SW480 (cell line): Measurements from ENCODE around the gene WNT7A.

Experiments
- DNase-seq: peaks from one replicate; pipeline ENCODE4 v3.0.0-alpha.2; 2016; ENCODE audit warnings: low spot score

Gene WNT7A

DNA sequence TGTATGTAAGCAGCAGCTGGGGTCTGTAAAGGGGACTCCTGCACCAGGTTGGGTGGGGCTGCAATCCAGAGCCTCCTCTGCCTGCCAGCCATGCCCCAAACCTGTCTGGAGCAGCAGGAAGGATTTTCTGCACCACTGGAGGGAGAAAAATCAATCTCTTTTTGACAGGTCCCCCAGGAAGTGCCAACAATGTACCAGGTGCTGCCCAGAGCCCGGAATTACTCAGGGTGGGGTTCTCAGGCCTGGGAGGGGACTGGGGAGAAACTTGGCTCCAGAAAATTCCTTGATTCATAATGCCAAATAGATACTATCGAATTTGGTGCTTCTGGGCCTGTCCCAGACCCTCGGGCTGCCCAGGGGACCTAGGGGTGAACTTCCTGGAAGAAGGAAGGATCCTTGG, 52.6 kb downstream of the WNT7A start:
- no peak for DNase-seq

GRCh38 chr3:13826672-13827071, 53.2 kb downstream of the WNT7A start:
- no peak for DNase-seq

GRCh38 chr3:13825821-13826220, 54.0 kb downstream of the WNT7A start:
- DNase-seq: no peak

DNA sequence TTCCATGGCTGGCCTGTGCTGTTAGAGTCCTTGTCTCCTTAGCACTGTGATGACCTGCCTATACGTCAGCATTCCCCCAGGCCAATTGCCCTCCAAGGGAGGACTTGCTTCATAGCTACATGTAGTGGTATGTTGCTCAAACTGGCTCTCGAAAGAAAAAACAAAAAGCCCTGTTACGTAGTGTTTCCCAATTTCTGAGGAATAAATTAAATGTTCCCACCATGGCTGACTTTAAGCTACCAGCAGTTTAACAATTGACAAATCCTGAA, 54.6 kb downstream of the WNT7A start:
- DNase-seq: no peak

DNA sequence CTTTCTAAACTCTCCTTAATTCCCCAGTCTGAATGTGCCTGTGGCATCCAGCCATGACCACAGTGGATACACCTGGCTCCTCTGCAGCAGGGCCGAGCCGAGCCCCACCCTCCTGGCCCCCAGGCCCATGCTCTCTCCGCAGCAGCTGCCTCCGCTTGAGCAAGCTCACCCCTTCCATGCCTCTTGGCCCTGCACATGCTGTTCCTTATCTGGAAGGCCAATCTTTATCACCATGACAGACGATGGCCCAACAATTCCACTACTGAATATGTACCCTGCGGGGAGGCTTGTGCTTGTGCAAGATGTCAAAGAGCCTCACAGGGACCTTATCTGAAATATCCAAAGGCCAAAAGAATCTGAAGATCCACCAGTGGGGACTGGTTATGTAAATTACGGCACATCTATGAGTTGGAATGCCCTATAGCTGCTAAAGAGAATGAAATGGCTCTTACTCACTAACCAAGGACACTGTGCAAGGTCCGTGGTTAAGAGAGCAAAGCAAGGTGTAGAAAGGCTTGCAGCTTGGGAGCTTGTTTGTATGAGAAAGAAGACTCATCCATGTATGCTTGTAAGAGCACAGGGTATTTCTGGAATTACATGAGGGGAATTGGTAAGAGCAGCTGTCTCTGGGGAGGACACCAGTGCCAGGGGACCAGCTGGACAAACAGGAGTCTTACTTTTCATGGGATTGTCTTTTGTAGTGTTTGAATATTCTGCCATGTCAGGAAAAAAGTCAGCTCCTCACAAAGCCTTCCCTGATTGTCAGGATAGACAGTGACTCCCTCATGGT, 55.2 kb downstream of the WNT7A start:
- DNase-seq: no peak

- DNase-seq: no peak
Measured at GRCh38 chr3:13823692-13824091, 56.2 kb downstream of the WNT7A start.

DNA sequence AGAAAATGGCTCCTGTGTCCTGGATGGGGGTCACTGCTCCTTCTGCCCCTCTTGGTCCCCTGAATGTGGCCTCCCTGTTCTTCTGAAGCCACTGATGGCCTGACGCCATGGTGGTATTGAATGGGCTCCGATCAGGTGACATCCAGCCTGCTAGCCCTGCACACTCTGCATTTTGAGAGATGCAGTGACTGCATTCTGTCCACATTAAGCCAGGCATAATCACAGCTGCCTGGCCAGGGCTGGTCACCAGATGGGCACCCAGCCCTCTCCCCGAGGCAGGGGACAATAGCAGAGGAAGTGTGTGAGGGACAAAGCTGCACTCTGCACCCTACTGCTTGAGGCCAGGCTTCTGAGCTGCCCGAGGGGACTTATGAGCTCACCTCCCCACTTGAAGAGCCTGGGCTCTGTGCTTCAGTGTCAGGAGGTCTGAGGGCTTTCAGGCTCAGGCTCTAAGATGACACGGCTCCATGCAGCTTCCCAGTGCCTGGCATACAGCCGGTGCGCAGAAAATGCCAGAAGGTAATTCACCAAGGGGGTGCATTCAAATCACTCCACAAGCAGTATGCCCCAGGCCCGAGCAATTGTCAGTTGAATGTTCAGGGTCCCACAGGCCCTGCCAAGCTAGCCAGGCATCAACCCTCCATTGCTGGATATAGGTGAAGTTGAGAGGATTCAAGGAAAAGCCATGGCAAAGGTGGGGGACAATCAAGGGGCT, 56.8 kb downstream of the WNT7A start:
- no peak for DNase-seq

GRCh38 chr3:13822042-13822441, 57.8 kb downstream of the WNT7A start:
- peak; percentile 2 for DNase-seq

DNA sequence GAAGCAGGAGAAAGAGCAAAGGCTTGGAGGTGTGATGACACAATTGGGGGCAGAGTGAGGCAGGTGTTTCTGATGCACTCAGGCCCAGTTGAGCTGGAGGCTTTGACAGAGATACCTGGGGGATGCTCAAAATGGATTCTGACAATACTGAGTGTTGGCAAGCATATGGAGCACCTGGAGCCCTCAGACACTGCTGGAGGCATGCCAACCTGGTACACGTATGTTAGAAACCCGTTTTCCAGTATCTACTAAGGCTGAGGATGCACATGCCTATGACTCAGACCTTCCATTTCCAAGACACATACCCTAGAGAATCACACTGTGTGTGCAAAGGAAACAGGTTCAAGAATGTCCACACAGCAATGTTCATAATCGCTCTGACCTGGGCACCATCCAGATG, 58.7 kb downstream of the WNT7A start:
- DNase-seq: no peak

GRCh38 chr3:13818919-13819318, 61.0 kb downstream of the WNT7A start:
- no peak for DNase-seq

DNA sequence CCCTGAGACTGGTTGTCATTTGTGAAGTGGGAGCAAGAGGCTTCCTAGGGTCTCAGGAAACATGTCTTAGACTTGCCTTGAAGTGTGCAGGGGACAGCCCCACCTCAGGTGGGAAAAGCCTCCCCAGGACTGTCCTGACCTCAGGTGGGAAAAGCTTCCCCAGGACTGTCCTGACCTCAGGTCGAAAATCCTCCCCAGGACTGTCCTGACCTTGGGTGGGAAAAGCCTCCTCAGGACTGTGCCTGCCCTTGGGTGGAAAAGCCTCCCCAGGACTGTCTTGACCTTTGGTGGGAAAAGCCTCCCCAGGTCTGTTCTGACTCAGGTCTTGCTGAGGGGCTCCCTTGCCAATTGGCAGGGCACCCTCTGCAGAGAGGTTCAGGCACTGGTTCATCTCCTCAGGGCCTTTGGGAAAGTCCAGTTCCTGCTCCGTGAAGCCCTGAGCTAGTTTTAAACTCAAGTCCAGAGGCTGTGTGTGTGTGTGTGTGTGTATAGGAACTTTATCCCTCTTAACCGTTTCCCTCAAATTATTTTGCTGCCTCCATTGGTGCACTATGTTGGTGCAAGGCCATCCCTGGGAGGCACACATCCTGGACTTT, 64.7 kb downstream of the WNT7A start:
- DNase-seq: no peak

DNA sequence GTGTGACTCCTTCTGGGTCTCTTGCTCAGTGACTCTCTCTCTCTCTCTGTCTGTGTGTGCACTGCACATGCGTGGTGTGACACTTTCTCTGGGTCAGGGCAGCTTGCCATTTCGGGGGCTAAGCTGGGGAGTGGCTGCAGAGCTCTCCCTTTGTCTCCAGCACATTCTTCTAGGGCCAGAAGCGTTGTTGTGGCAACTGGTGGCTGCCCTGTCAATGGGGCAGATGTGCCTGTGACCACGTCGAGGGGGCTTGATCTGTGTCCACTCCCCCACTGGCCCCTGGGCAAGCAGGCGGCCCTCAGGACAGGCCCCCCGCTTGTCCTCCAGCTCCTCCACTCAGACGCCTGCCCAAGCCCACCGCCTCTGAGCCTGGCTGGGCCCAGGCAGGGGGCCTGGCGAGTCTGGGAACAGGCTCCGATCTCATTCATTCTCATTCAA, 67.8 kb downstream of the WNT7A start:
- DNase-seq: no peak

DNA sequence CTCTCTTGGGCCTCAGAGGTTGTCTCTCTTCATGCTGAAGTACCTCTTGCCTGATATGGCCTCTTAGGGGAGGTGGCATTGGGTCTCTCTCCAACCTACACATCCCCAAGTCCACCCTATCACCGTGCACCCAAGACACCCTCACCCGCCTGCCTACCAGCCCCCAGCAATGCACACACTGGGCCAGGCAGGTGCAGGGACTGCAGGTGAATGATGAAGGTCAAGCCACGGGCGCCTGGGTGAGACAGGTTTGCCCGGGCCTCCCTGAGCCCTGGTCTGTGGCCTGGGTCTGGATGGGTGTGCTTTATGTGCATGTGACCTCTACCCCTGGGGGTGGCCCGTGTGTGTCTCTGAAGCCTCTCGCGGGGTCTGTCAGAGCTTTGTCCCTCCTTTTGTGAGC, 68.3 kb downstream of the WNT7A start:
- no peak for DNase-seq

DNA sequence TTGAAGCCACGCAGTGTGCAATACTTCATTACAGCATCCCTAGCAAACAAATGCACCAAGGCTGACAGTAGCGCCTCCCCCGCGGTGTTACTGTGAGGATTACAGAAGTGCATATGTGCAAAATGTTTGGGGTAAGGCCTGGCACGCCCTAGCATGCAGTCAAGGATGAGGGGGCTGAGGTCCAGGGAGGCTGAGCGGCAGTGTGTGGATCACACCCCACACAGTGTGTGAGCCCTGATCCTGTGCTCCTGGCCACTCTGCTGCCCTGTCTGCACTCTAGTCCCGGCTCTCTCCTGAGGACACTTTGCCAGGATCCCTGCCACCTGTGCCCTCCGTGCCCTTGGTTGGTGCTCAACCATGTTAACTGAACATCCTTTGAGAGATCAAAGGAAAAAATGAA, 71.3 kb downstream of the WNT7A start:
- DNase-seq: no peak

GRCh38 chr3:13801361-13802204, 78.3 kb downstream of the WNT7A start:
- DNase-seq: peak; percentile 62

DNA sequence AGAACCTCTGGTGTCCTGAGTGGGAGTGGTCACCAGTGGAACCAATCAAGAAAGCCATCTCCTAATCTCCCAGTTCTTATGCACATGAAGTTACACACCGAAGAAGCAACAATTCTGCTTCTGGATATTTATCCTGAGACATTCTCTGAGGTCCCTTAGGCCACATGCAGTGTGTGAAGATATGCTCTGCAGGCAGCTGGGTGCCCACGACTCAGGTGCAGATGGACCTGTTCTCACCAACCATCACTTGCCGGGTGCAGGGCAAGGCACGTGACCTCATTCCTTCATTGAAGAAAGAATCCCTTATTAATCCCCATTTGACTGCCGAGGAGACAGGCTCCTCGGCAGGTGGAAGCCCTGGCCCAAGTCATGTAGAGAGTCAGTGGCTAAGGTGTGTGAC, 79.8 kb downstream of the WNT7A start:
- no peak for DNase-seq

DNA sequence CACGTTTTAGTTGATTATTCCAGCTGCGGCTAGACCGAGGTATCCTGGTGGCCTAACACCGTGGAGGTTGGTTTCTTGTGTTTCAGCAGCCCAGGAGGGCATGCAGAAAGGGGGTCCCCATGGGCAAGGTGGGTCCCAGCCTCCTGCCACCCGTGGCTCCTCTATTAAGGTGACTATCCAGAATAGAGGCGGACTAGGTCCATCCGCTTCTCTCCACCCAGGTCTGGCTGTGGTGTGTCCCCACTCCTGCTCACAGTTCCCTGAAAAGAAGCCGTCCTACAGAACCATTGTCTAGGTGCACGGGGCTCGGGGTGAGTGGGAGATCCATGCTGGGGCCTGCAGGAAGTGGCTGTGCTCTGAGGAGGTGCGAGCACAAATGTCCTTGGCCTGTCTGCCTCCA, 81.5 kb downstream of the WNT7A start:
- DNase-seq: no peak

DNA sequence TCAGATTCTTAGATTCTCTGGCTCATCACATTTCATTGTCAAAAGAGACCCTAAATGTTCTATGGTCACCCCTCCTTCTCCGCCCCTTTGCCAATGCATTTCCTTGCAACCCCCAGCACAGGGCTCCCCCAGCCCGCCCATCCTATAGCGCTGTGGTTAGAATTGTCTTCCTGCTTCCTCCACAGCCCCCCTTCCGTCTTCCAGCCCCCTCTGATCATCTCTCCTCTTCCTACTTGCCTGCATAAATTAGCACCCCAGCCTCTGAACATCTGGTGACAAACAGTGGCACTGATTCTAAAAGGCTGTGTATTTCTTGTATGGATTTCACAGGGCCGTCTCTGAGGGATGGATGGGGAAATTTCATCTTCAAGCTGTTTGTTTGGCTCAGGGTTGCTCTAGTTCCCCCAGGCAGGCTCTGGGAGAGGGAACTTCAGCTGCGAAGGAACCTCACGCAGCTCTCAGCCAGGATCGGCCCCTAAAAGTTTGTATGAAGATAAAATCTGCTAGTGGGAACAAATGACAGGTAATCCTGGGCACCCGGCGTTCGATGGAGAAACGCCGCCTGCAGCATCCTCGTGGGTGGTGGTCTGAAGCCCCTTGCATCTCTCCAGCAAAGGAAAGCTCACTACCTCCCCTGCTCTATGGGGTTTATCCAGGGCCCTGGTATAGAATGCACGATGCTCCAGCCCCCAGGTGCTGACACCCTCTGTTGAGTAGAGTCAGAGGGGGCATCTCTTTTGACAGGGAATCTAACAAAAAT, 83.0 kb downstream of the WNT7A start:
- DNase-seq: no peak

- DNase-seq: no peak
Measured at GRCh38 chr3:13795816-13796215, 84.1 kb downstream of the WNT7A start.

GRCh38 chr3:13794322-13794721, 85.5 kb downstream of the WNT7A start:
- DNase-seq: no peak

DNA sequence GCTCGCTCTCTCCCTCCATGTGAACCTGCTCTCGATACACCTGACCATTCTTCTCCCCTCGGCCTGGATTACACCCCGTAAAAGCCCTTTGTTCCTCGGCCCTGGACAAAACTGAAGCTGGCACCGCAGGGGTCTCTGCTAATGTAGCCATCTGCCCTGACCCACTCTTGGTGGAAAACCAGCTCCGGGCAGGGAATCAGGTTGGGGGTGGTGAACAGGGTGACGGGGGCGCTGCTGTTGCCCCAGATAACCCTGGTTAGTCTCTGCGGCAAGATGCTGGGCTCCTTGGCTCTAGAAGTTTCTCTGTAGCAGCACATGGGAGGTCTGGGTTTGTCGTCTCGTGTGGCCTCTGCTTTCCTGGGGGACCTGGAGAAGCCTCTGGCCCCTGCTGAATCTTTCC, 86.4 kb downstream of the WNT7A start:
- no peak for DNase-seq
